H1 (cell line): ENCODE measurements around the gene SEPTIN2. TPM values are rescaled to one million over a fixed set of nuclear protein-coding genes. Genes with fewer than 3 reads are reported as not detected.

ENCODE experiments used
- CTCF ChIA-PET: fragments of 300-600 bp; sonication (Branson Sonifier 250); formaldehyde crosslinking; loops from one replicate; lab custom pipeline; 2021; ENCODE audit not compliant: partially characterized antibody; lab: Charles Lee
- POLR2A ChIA-PET: fragments of 300-600 bp; sonication (Branson Sonifier 250); formaldehyde crosslinking; loops from one replicate; lab custom pipeline; 2021; ENCODE audit warnings: inconsistent platforms; ENCODE audit not compliant: partially characterized antibody; lab: Charles Lee
- DNase-seq, 2 experiments: peaks; one replicate each; pipeline versions ENCODE4 v3.0.0 to v3.0.0-alpha.2; 2010 to 2022; ENCODE audit warnings: low spot score in 2 of 2, low read depth in 1 of 2, mixed read lengths in 1 of 2
- FAIRE-seq: peaks from 2 replicates; lab custom pipeline; 2011; peaks lifted over from hg19 to GRCh38; lab: Jason Lieb, UNC
- H2AFZ ChIP-seq: 2 replicates; pipeline ENCODE4 v1.8.1; 2012; ENCODE audit warnings: low read length, inconsistent platforms
- H2AK5ac ChIP-seq: 2 replicates; pipeline ENCODE4 v1.6.1; 2013; ENCODE audit warnings: low read depth, low read length
- H2BK120ac ChIP-seq: replicated peaks from 2 replicates; pipeline ENCODE3; 2013; ENCODE audit warnings: low read depth, low read length, inconsistent platforms
- H2BK12ac ChIP-seq: 2 replicates; pipeline ENCODE4 v1.6.1; 2013; ENCODE audit warnings: low read depth, low read length
- H2BK15ac ChIP-seq: 2 replicates; pipeline ENCODE4 v1.6.1; 2013; ENCODE audit warnings: low read length
- H2BK20ac ChIP-seq: 2 replicates; pipeline ENCODE4 v1.6.1; 2013; ENCODE audit warnings: low read length
- H2BK5ac ChIP-seq: 2 replicates; pipeline ENCODE4 v1.6.1; 2013; ENCODE audit warnings: low read depth, low read length
- H3K14ac ChIP-seq: 2 replicates; pipeline ENCODE4 v1.6.1; 2013; ENCODE audit warnings: inconsistent platforms; ENCODE audit not compliant: insufficient read length
- H3K18ac ChIP-seq: 2 replicates; pipeline ENCODE4 v1.6.1; 2013; ENCODE audit warnings: low read length; ENCODE audit errors: extremely low read depth
- H3K23ac ChIP-seq: 2 replicates; pipeline ENCODE4 v1.6.1; 2013; ENCODE audit warnings: inconsistent platforms; ENCODE audit not compliant: insufficient read length
- H3K23me2 ChIP-seq: 2 replicates; pipeline ENCODE4 v1.6.1; 2013; ENCODE audit warnings: low read depth, low read length
- H3K27ac ChIP-seq: 2 replicates; pipeline ENCODE4 v1.6.1; 2011; ENCODE audit warnings: low read depth, low read length, inconsistent platforms
- H3K27me3 ChIP-seq, 4 experiments: replicated peaks in 1 of 4; 1 replicate in 1 of 4; 2 replicates in 3 of 4; pipeline versions ENCODE4 v1.6.1 to v1.8.1; 2011 to 2013; ENCODE audit warnings: low read length in 3 of 4, mild to moderate bottlenecking in 3 of 4, inconsistent platforms in 2 of 4, mixed read lengths in 2 of 4, moderate library complexity in 1 of 4; ENCODE audit not compliant: control insufficient read depth in 3 of 4, insufficient read depth in 3 of 4; ENCODE audit errors: extremely low read depth in 1 of 4
- H3K36me3 ChIP-seq, 4 experiments: 2 replicates each; pipeline versions ENCODE4 v1.6.1 to v1.8.1; 2011 to 2013; ENCODE audit warnings: mild to moderate bottlenecking in 4 of 4, low read length in 3 of 4, moderate library complexity in 2 of 4, control low read depth in 1 of 4, inconsistent platforms in 1 of 4; ENCODE audit not compliant: insufficient read depth in 4 of 4, control insufficient read depth in 2 of 4
- H3K4ac ChIP-seq: replicated peaks from 2 replicates; pipeline ENCODE3; 2013; ENCODE audit warnings: low read length, low read depth, mixed read lengths, inconsistent platforms; ENCODE audit not compliant: insufficient read length
- H3K4me1 ChIP-seq, 4 experiments: replicated peaks in 1 of 4; 1 replicate in 1 of 4; 2 replicates in 3 of 4; pipeline versions ENCODE4 v1.6.1 to v1.8.1; 2011 to 2013; ENCODE audit warnings: low read length in 3 of 4, inconsistent platforms in 2 of 4, mixed read lengths in 1 of 4; ENCODE audit not compliant: insufficient read depth in 4 of 4, control insufficient read depth in 3 of 4
- H3K4me2 ChIP-seq, 2 experiments: 2 replicates each; pipeline versions ENCODE4 v1.6.1 to v1.8.1; 2011 to 2013; ENCODE audit warnings: low read depth in 2 of 2, low read length in 2 of 2, control low read depth in 1 of 2, inconsistent platforms in 1 of 2, mild to moderate bottlenecking in 1 of 2; ENCODE audit not compliant: insufficient read depth in 1 of 2
- H3K4me3 ChIP-seq, 4 experiments: fragments of 200-600, 300-600 bp in 1 of 4; sonication (generic), shearing (Covaris generic), sonication (Bioruptor Twin) in 1 of 4; 2 replicates each; pipeline versions ENCODE4 v1.5.1 to v1.8.1; 2011 to 2016; ENCODE audit warnings: low read length in 4 of 4, low read depth in 3 of 4, control low read depth in 2 of 4, inconsistent platforms in 2 of 4, mild to moderate bottlenecking in 2 of 4, mixed read lengths in 1 of 4, moderate library complexity in 1 of 4; ENCODE audit not compliant: insufficient read depth in 2 of 4; ENCODE audit errors: extremely low read depth in 1 of 4
- H3K56ac ChIP-seq: replicated peaks from 2 replicates; pipeline ENCODE3; 2013; ENCODE audit warnings: low read depth, mild to moderate bottlenecking, mixed read lengths, low read length, inconsistent platforms; ENCODE audit not compliant: insufficient read length
- H3K79me1 ChIP-seq: 2 replicates; pipeline ENCODE4 v1.6.1; 2013; ENCODE audit warnings: low read depth, low read length, control low read depth
- H3K79me2 ChIP-seq, 2 experiments: 2 replicates each; pipeline versions ENCODE4 v1.6.1 to v1.8.1; 2012 to 2013; ENCODE audit warnings: low read length in 2 of 2, mild to moderate bottlenecking in 2 of 2, inconsistent platforms in 1 of 2; ENCODE audit not compliant: insufficient read depth in 2 of 2, control insufficient read depth in 1 of 2
- H3K9ac ChIP-seq, 4 experiments: replicated peaks in 1 of 4; 1 replicate in 1 of 4; 2 replicates in 3 of 4; pipeline versions ENCODE4 v1.6.1 to v1.8.1; 2011 to 2013; ENCODE audit warnings: low read depth in 3 of 4, low read length in 3 of 4, control low read depth in 2 of 4, mild to moderate bottlenecking in 2 of 4, moderate library complexity in 2 of 4, inconsistent platforms in 1 of 4; ENCODE audit errors: extremely low read depth in 1 of 4
- H3K9me3 ChIP-seq, 2 experiments: 2 replicates each; pipeline versions ENCODE4 v1.6.1 to v1.8.1; 2012 to 2013; ENCODE audit warnings: mild to moderate bottlenecking in 2 of 2, moderate library complexity in 2 of 2, control low read depth in 1 of 2, inconsistent platforms in 1 of 2, low read depth in 1 of 2, low read length in 1 of 2, mixed read lengths in 1 of 2; ENCODE audit not compliant: insufficient read depth in 2 of 2
- H4K20me1 ChIP-seq, 2 experiments: replicated peaks in 1 of 2; 2 replicates each; pipeline versions ENCODE3 to v1.8.1; 2011 to 2013; ENCODE audit warnings: inconsistent platforms in 2 of 2, low read length in 2 of 2, mild to moderate bottlenecking in 1 of 2; ENCODE audit not compliant: insufficient read depth in 2 of 2, control insufficient read depth in 1 of 2
- H4K5ac ChIP-seq: 2 replicates; pipeline ENCODE4 v1.6.1; 2013; ENCODE audit warnings: low read length, low read depth, mixed read lengths, inconsistent platforms; ENCODE audit not compliant: insufficient read length
- H4K8ac ChIP-seq: 2 replicates; pipeline ENCODE4 v1.8.0; 2013; ENCODE audit warnings: mild to moderate bottlenecking, moderate library complexity, low read length, inconsistent platforms; ENCODE audit not compliant: insufficient read depth; ENCODE audit errors: extremely low read depth
- H4K91ac ChIP-seq: replicated peaks from 2 replicates; pipeline ENCODE3; 2013; ENCODE audit warnings: low read length, mixed read lengths, inconsistent platforms; ENCODE audit not compliant: insufficient read length
- BCL11A ChIP-seq, 2 experiments: IDR thresholded peaks; one replicate each; pipeline ENCODE4 v1.6.1; 2011; ENCODE audit warnings: low read depth in 2 of 2, low read length in 2 of 2, mild to moderate bottlenecking in 2 of 2
- CBX8 ChIP-seq: fragments of 300-800, 300-1000 bp; sonication (generic); IDR thresholded peaks from 2 replicates; pipeline ENCODE4 v1.7.1; 2016; ENCODE audit warnings: low read depth, low read length, borderline replicate concordance
- CTBP2 ChIP-seq: IDR thresholded peaks from 2 replicates; pipeline ENCODE4 v1.7.0; 2011; ENCODE audit warnings: borderline replicate concordance, mild to moderate bottlenecking, moderate library complexity, mixed read lengths, low read length; ENCODE audit not compliant: insufficient read depth, insufficient read length
- KDM5A ChIP-seq: fragments of 200-600 bp; IDR thresholded peaks from 2 replicates; pipeline ENCODE4 v1.7.1; 2012; ENCODE audit warnings: mild to moderate bottlenecking, low read length, inconsistent platforms, mixed read lengths
- NRF1 ChIP-seq: IDR thresholded peaks from 2 replicates; pipeline ENCODE4 v1.6.1; 2011; ENCODE audit warnings: mild to moderate bottlenecking, low read depth, low read length, improper control_type of control experiment
- POLR2AphosphoS5 ChIP-seq: IDR thresholded peaks from 2 replicates; pipeline ENCODE4 v1.6.1; 2011; ENCODE audit warnings: low read depth, low read length
- SIX5 ChIP-seq: IDR thresholded peaks from 2 replicates; pipeline ENCODE4 v1.6.1; 2011; ENCODE audit warnings: mild to moderate bottlenecking, low read depth, low read length
- SUZ12 ChIP-seq: fragments of 200-600 bp; sonication (generic); IDR thresholded peaks from 2 replicates; pipeline ENCODE4 v1.6.1; 2012; ENCODE audit warnings: mild to moderate bottlenecking, inconsistent platforms, low read length, moderate library complexity, mixed read lengths
- WGBS, 2 experiments: shearing (Covaris generic) in 1 of 2; methylation state at CpG; one replicate each; pipeline versions ENCODE4 v1.1.6 to v1.1.7; 2013 to 2015; ENCODE audit warnings: low lambda C conversion rate in 2 of 2, mixed read lengths in 2 of 2, inconsistent platforms in 1 of 2, low coverage in 1 of 2, missing lambda C conversion rate in 1 of 2; ENCODE audit not compliant: insufficient replicate concordance in 2 of 2, insufficient coverage in 1 of 2, insufficient read length in 1 of 2; ENCODE audit errors: extremely low coverage in 1 of 2, missing lambda C conversion rate in 1 of 2; 5-methylcytosine and 5-hydroxymethylcytosine counted together
- polyA plus RNA-seq, 7 experiments: library from polyadenylated mRNA; depleted of rRNA in 3 of 7; stranded (reverse) in 5 of 7; unstranded in 2 of 7; fragments of >200 nt in 5 of 7; fragments of 200-250 nt in 2 of 7; gene quantifications; 1 replicate in 5 of 7; 2 replicates in 1 of 7; 4 replicates in 1 of 7; pipeline versions ENCODE4 v1.2.1 to v1.2.3, GENCODE V29; 2011 to 2013; ENCODE audit warnings: missing spikeins in 2 of 7, mixed read lengths in 2 of 7
- total RNA-seq: library from RNA; stranded (reverse); fragmentation: NEBNext Ultra II Directional; extraction: Animal tissue kit (Norgen Biotek cat#: 25700); gene quantifications from 2 replicates; pipeline ENCODE4 v1.2.1, GENCODE V29; 2021
- TF ChIP-seq, protein P1 (sequence below): IDR thresholded peaks from 2 replicates; pipeline ENCODE4 v1.6.1; 2012; ENCODE audit warnings: inconsistent platforms
- TF ChIP-seq, protein P2 (sequence below), 3 experiments: IDR thresholded peaks; 1 replicate in 2 of 3; 2 replicates in 1 of 3; pipeline versions ENCODE4 v1.5.1 to v1.6.1; 2011; ENCODE audit warnings: low read length in 3 of 3, mild to moderate bottlenecking in 3 of 3, inconsistent platforms in 2 of 3, low read depth in 1 of 3, moderate library complexity in 1 of 3; ENCODE audit not compliant: insufficient read depth in 1 of 3; ENCODE audit errors: control extremely low read depth in 1 of 3

SEPTIN2 gene
- total and polyA plus RNA-seq, 2 of the 8 experiments (the other 6 are each of a cell fraction or from before 2014, with no cell fraction given): 392 to 650 TPM

DNA sequence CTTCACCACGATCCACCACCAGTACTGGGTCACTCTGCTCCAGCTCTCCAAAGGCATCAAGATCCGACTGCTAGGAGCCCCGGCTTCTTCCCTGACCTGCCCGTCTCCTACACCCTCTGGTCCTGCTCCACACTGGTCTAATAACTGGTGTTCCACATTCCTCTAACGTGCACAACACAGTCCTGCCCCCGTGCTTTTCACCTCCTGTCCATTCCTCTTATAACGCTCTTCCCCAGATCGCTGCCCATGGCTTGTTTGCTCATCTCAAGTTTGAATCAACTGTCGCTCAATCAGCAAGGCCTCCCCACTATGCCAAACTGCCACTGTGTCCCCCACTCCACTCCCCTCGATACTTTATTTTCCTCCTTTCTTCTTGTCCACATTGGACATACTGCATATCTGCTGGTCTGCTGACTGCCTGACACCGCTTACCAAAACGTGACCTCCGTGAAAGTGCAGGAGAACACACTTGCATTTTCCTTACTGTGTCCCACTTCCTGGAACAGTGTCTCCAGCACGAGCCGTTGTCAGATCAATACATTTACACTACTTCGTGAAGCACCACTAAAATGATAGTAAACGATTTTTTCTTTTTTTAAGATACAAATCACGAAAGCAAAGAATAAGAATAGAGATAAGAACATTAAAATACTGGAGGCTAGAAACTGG, 6.8 kb upstream of the SEPTIN2 start:
- Histone ChIP-seq H3K4me3 (no peak overlapping the region), H3K36me3 (no peaks in the 10 kb centered on the region), H3K27me3 (no peaks in the 10 kb centered on the region), H3K14ac (no peak overlapping the region), H3K18ac (no peak overlapping the region), H2BK5ac (0 out of 2 replicates have a peak overlapping the region, but pooled peaks have one; percentile 38), H3K56ac (no peak overlapping the region), H2BK120ac (no peak overlapping the region), H3K4me2 (no peak overlapping the region), H2BK20ac (no peak overlapping the region), H2BK15ac (no peak overlapping the region), H4K8ac (no peak overlapping the region), H2AFZ (no peak overlapping the region), H3K9ac (no peak overlapping the region; a peak in 1 of 7 replicates), H3K79me2 (peaks cover 66 to 100% of the 10 kb centered on the region in 2 experiments), H3K23me2 (no peaks in the 10 kb centered on the region), H4K5ac (no peak overlapping the region), H3K23ac (no peak overlapping the region), H3K9me3 (no peaks in the 10 kb centered on the region), H3K79me1 (peaks cover 12% of the 10 kb centered on the region), H3K27ac (no peak overlapping the region), H3K4me1 (peaks cover 0 to 7% (median 2%) of the 10 kb centered on the region in 4 experiments; a peak in 4 of 7 replicates), H4K91ac (no peak overlapping the region), H3K4ac (no peak overlapping the region), H2BK12ac (no peak overlapping the region), H4K20me1 (peaks cover 2 to 26% of the 10 kb centered on the region in 2 experiments), H2AK5ac (no peak overlapping the region)
- CTCF ChIA-PET: no interaction called here
- POLR2A ChIA-PET: interaction anchor here (0.6 to 1.0 kb wide), 3 partner anchors 8 to 31 kb away, joined by 3 to 4 read pairs (median 3); no protein-coding TSS in a partner anchor
- FAIRE-seq: no peak
- 88% methylated on average over 18 of the region's 18 CpGs; no CpG with 5 or more reads in 1 of the 2 experiments for WGBS, 2 experiments
- DNase-seq: no peak
- TF ChIP-seq POLR2AphosphoS5 (no peak), CTBP2 (no peak), CBX8 (no peak), BCL11A (IDR thresholded peaks at IDR 0.05; ENCODE audit: low read depth in 2 of 2, low read length in 2 of 2) (no peak), NRF1 (no peak), SUZ12 (no peak), SIX5 (no peak), KDM5A (no peak)
- TF ChIP-seq, protein P1, sequence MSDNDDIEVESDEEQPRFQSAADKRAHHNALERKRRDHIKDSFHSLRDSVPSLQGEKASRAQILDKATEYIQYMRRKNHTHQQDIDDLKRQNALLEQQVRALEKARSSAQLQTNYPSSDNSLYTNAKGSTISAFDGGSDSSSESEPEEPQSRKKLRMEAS: no peak
- TF ChIP-seq, protein P2, sequence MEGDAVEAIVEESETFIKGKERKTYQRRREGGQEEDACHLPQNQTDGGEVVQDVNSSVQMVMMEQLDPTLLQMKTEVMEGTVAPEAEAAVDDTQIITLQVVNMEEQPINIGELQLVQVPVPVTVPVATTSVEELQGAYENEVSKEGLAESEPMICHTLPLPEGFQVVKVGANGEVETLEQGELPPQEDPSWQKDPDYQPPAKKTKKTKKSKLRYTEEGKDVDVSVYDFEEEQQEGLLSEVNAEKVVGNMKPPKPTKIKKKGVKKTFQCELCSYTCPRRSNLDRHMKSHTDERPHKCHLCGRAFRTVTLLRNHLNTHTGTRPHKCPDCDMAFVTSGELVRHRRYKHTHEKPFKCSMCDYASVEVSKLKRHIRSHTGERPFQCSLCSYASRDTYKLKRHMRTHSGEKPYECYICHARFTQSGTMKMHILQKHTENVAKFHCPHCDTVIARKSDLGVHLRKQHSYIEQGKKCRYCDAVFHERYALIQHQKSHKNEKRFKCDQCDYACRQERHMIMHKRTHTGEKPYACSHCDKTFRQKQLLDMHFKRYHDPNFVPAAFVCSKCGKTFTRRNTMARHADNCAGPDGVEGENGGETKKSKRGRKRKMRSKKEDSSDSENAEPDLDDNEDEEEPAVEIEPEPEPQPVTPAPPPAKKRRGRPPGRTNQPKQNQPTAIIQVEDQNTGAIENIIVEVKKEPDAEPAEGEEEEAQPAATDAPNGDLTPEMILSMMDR (IDR thresholded peaks at IDR 0.05; ENCODE audit: control extremely low read depth in 1 of 3, insufficient read depth in 1 of 3, low read depth in 1 of 3, low read length in 3 of 3): no peak
